ENCODE results near the gene RBP4.

RBP4 gene

GRCh38 chr10:93591065-93591808 lies 9.8 kb downstream of the RBP4 start:
- H2AFZ ChIP-seq (ENCODE audit: low read depth, low read length): no peak overlapping the region
- H3K27me3 ChIP-seq (ENCODE audit: insufficient read depth, low read length): peaks cover 12% of the 10 kb centered on the region
- no peaks in the 10 kb centered on the region for H3K4me1 ChIP-seq (ENCODE audit: insufficient read depth, low read length)
- no peak overlapping the region for H3K4me3 ChIP-seq (ENCODE audit: low read length)
- no peaks in the 10 kb centered on the region for H3K36me3 ChIP-seq (ENCODE audit: insufficient read depth, low read length)
- no peaks in the 10 kb centered on the region for H3K9me3 ChIP-seq (ENCODE audit: low read length)

GRCh38 chr10:93590638-93591037 lies 10.4 kb downstream of the RBP4 start:
- Histone ChIP-seq H3K36me3 (ENCODE audit: insufficient read depth, low read length) (no peaks in the 10 kb centered on the region), H2AFZ (ENCODE audit: low read depth, low read length) (no peak overlapping the region), H3K4me3 (ENCODE audit: low read length) (no peak overlapping the region), H3K9me3 (ENCODE audit: low read length) (no peaks in the 10 kb centered on the region), H3K4me1 (ENCODE audit: insufficient read depth, low read length) (no peaks in the 10 kb centered on the region), H3K27me3 (ENCODE audit: insufficient read depth, low read length) (peaks cover 14% of the 10 kb centered on the region)

- Histone ChIP-seq H2AFZ (ENCODE audit: low read depth, low read length) (no peak overlapping the region), H3K4me1 (ENCODE audit: insufficient read depth, low read length) (no peaks in the 10 kb centered on the region), H3K4me3 (ENCODE audit: low read length) (no peak overlapping the region), H3K36me3 (ENCODE audit: insufficient read depth, low read length) (no peaks in the 10 kb centered on the region), H3K27me3 (ENCODE audit: insufficient read depth, low read length) (peaks cover 17% of the 10 kb centered on the region), H3K9me3 (ENCODE audit: low read length) (no peaks in the 10 kb centered on the region)
These were observed 11.1 kb downstream of the RBP4 start for GRCh38 chr10:93589648-93590562.

GRCh38 chr10:93584445-93584844 lies 16.6 kb downstream of the RBP4 start:
- Histone ChIP-seq H3K36me3 (ENCODE audit: insufficient read depth, low read length) (no peaks in the 10 kb centered on the region), H3K27me3 (ENCODE audit: insufficient read depth, low read length) (peaks cover 17% of the 10 kb centered on the region), H3K9me3 (ENCODE audit: low read length) (no peaks in the 10 kb centered on the region), H3K4me1 (ENCODE audit: insufficient read depth, low read length) (peaks cover 9% of the 10 kb centered on the region), H3K4me3 (ENCODE audit: low read length) (no peak overlapping the region), H2AFZ (ENCODE audit: low read depth, low read length) (no peak overlapping the region)

- H3K4me3 ChIP-seq (ENCODE audit: low read length): no peak overlapping the region
- H3K4me1 ChIP-seq (ENCODE audit: insufficient read depth, low read length): peaks cover 9% of the 10 kb centered on the region
- H3K9me3 ChIP-seq (ENCODE audit: low read length): no peaks in the 10 kb centered on the region
- H3K27me3 ChIP-seq (ENCODE audit: insufficient read depth, low read length): peaks cover 5% of the 10 kb centered on the region
- no peak overlapping the region for H2AFZ ChIP-seq (ENCODE audit: low read depth, low read length)
- no peaks in the 10 kb centered on the region for H3K36me3 ChIP-seq (ENCODE audit: insufficient read depth, low read length)
These were observed 20.2 kb downstream of the RBP4 start for GRCh38 chr10:93580828-93581227.

GRCh38 chr10:93579985-93580711 lies 20.9 kb downstream of the RBP4 start:
- Histone ChIP-seq H3K4me3 (ENCODE audit: low read length) (no peak overlapping the region), H2AFZ (ENCODE audit: low read depth, low read length) (no peak overlapping the region), H3K4me1 (ENCODE audit: insufficient read depth, low read length) (peaks cover 9% of the 10 kb centered on the region), H3K27me3 (ENCODE audit: insufficient read depth, low read length) (no peaks in the 10 kb centered on the region), H3K36me3 (ENCODE audit: insufficient read depth, low read length) (no peaks in the 10 kb centered on the region), H3K9me3 (ENCODE audit: low read length) (no peaks in the 10 kb centered on the region)

- H3K4me1 ChIP-seq (ENCODE audit: insufficient read depth, low read length): peaks cover 9% of the 10 kb centered on the region
- no peak overlapping the region for H3K4me3 ChIP-seq (ENCODE audit: low read length)
- H3K9me3 ChIP-seq (ENCODE audit: low read length): no peaks in the 10 kb centered on the region
- no peaks in the 10 kb centered on the region for H3K36me3 ChIP-seq (ENCODE audit: insufficient read depth, low read length)
- no peak overlapping the region for H2AFZ ChIP-seq (ENCODE audit: low read depth, low read length)
- H3K27me3 ChIP-seq (ENCODE audit: insufficient read depth, low read length): no peaks in the 10 kb centered on the region
These were observed 21.9 kb downstream of the RBP4 start for GRCh38 chr10:93579089-93579488.

GRCh38 chr10:93577565-93577964 lies 23.5 kb downstream of the RBP4 start:
- Histone ChIP-seq H2AFZ (ENCODE audit: low read depth, low read length) (no peak overlapping the region), H3K27me3 (ENCODE audit: insufficient read depth, low read length) (peaks cover 5% of the 10 kb centered on the region), H3K36me3 (ENCODE audit: insufficient read depth, low read length) (no peaks in the 10 kb centered on the region), H3K9me3 (ENCODE audit: low read length) (no peaks in the 10 kb centered on the region), H3K4me3 (ENCODE audit: low read length) (no peak overlapping the region), H3K4me1 (ENCODE audit: insufficient read depth, low read length) (peaks cover 9% of the 10 kb centered on the region)

GRCh38 chr10:93576888-93577287 lies 24.1 kb downstream of the RBP4 start:
- no peaks in the 10 kb centered on the region for H3K36me3 ChIP-seq (ENCODE audit: insufficient read depth, low read length)
- no peak overlapping the region for H3K4me3 ChIP-seq (ENCODE audit: low read length)
- peaks cover 9% of the 10 kb centered on the region for H3K4me1 ChIP-seq (ENCODE audit: insufficient read depth, low read length)
- H2AFZ ChIP-seq (ENCODE audit: low read depth, low read length): no peak overlapping the region
- peaks cover 12% of the 10 kb centered on the region for H3K27me3 ChIP-seq (ENCODE audit: insufficient read depth, low read length)
- H3K9me3 ChIP-seq (ENCODE audit: low read length): no peaks in the 10 kb centered on the region

GRCh38 chr10:93573924-93574323 lies 27.1 kb downstream of the RBP4 start:
- no peaks in the 10 kb centered on the region for H3K4me1 ChIP-seq (ENCODE audit: insufficient read depth, low read length)
- H3K36me3 ChIP-seq (ENCODE audit: insufficient read depth, low read length): no peaks in the 10 kb centered on the region
- H3K27me3 ChIP-seq (ENCODE audit: insufficient read depth, low read length): peaks cover 38% of the 10 kb centered on the region
- no peaks in the 10 kb centered on the region for H3K9me3 ChIP-seq (ENCODE audit: low read length)
- H2AFZ ChIP-seq (ENCODE audit: low read depth, low read length): no peak overlapping the region
- H3K4me3 ChIP-seq (ENCODE audit: low read length): no peak overlapping the region

- no peaks in the 10 kb centered on the region for H3K4me1 ChIP-seq (ENCODE audit: insufficient read depth, low read length)
- no peak overlapping the region for H2AFZ ChIP-seq (ENCODE audit: low read depth, low read length)
- H3K27me3 ChIP-seq (ENCODE audit: insufficient read depth, low read length): peaks cover 44% of the 10 kb centered on the region
- H3K4me3 ChIP-seq (ENCODE audit: low read length): no peak overlapping the region
- no peaks in the 10 kb centered on the region for H3K9me3 ChIP-seq (ENCODE audit: low read length)
- H3K36me3 ChIP-seq (ENCODE audit: insufficient read depth, low read length): no peaks in the 10 kb centered on the region
These were observed 27.8 kb downstream of the RBP4 start for GRCh38 chr10:93573051-93573909.

- no peaks in the 10 kb centered on the region for H3K9me3 ChIP-seq (ENCODE audit: low read length)
- no peaks in the 10 kb centered on the region for H3K36me3 ChIP-seq (ENCODE audit: insufficient read depth, low read length)
- H3K4me3 ChIP-seq (ENCODE audit: low read length): no peak overlapping the region
- peaks cover 51% of the 10 kb centered on the region for H3K27me3 ChIP-seq (ENCODE audit: insufficient read depth, low read length)
- no peak overlapping the region for H2AFZ ChIP-seq (ENCODE audit: low read depth, low read length)
- H3K4me1 ChIP-seq (ENCODE audit: insufficient read depth, low read length): no peaks in the 10 kb centered on the region
These were observed 28.4 kb downstream of the RBP4 start for GRCh38 chr10:93572606-93573005.

Data from neuron (in vitro differentiated cells).